Activated T-helper 17 cell treated with anti-CD3 and anti-CD28 coated beads, Interleukin-2, amount 50 U/mL, for 72 hours (primary cell): ENCODE data around the gene TNFAIP8. TPM values are rescaled to one million over a fixed set of nuclear protein-coding genes. Genes with fewer than 3 reads are reported as not detected.
A peak's percentile ranks its signal among the peaks of the same experiment; 100 is the strongest.

ENCODE experiments used
- ATAC-seq: fragments of 150-1000 bp; cut with Tn5 transposase; replicated peaks from 2 replicates; pipeline ENCODE4 v1.10.0; 2021; ENCODE audit warnings: mild to moderate bottlenecking, moderate library complexity
- H3K27ac Mint-ChIP-seq: one replicate; pipeline ENCODE4 v1.8.0; 2022; ENCODE audit warnings: mixed read lengths
- H3K27me3 Mint-ChIP-seq: one replicate; pipeline ENCODE4 v1.8.0; 2022; ENCODE audit warnings: mixed read lengths
- H3K36me3 Mint-ChIP-seq: one replicate; pipeline ENCODE4 v1.8.0; 2022; ENCODE audit warnings: low read depth, mild to moderate bottlenecking, mixed read lengths
- H3K4me1 Mint-ChIP-seq: one replicate; pipeline ENCODE4 v1.8.0; 2022; ENCODE audit warnings: mixed read lengths
- H3K4me3 Mint-ChIP-seq: one replicate; pipeline ENCODE4 v1.8.0; 2022; ENCODE audit warnings: mild to moderate bottlenecking, mixed read lengths
- H3K9me3 Mint-ChIP-seq: one replicate; pipeline ENCODE4 v1.8.0; 2022; ENCODE audit warnings: mixed read lengths
- total RNA-seq, 2 donors: library from RNA; stranded (reverse); gene quantifications; one replicate each; pipeline ENCODE4 v1.2.3, GENCODE V29; 2022

Gene TNFAIP8
- total RNA-seq, 2 donors from 2014 or later, result 129 to 170 TPM

DNA sequence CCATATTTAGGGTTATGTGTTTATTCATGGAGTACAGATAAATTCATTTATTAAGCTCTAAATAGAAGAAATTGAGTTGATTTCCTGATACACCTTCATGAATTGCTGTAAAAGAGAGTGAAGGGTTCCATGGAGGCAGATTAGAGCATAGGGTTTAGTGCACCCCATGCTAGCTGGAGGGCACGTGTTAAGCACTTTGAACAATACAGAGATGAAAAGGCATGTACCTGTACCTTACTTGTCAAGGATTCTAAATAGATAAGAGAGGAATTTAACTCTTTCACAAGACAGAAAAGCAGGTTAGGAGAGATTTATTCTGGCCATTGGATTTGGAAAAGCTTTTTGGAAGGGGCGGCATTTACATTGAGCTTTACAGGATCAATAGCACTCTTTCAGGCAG, 23.3 kb downstream of the TNFAIP8 start:
- H3K4me1 Mint-ChIP-seq, result peaks cover 61% of the 10 kb centered on the region
- peak overlapping the region; percentile 57 for H3K27ac Mint-ChIP-seq
- no peaks in the 10 kb centered on the region for H3K9me3 Mint-ChIP-seq
- H3K36me3 Mint-ChIP-seq, result peaks cover 100% of the 10 kb centered on the region
- peak overlapping the region; percentile 5 for H3K4me3 Mint-ChIP-seq
- no peaks in the 10 kb centered on the region for H3K27me3 Mint-ChIP-seq
- ATAC-seq, result no peak

GRCh38 chr5:119379942-119380547, 24.2 kb downstream of the TNFAIP8 start:
- ATAC-seq, result no peak
- H3K36me3 Mint-ChIP-seq, result peaks cover 100% of the 10 kb centered on the region
- H3K27ac Mint-ChIP-seq, result peak overlapping the region; percentile 57

DNA sequence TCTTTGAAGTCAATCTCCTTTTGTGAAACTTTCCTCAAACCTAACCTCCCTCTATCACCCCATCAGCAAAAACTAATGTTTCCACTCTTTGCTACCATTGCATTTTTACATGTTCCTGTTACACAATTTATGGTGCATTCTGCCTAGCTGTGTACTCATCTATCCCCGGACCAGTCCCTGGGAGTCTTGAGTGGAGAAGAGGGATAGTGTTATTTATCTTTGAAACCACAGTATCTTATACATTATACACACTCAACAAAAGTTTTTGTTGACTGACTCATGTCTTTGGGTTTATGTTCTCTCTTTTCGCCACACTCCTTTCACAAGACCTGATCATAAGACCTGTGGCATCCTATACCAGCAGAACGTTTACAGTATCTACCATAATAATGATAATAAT, 26.4 kb downstream of the TNFAIP8 start:
- H3K36me3 Mint-ChIP-seq, result peaks cover 100% of the 10 kb centered on the region
- peak overlapping the region; percentile 73 for H3K27ac Mint-ChIP-seq
- peaks cover 73% of the 10 kb centered on the region for H3K4me1 Mint-ChIP-seq
- no peaks in the 10 kb centered on the region for H3K27me3 Mint-ChIP-seq
- ATAC-seq, result peak; percentile 72
- peak overlapping the region; percentile 53 for H3K4me3 Mint-ChIP-seq
- H3K9me3 Mint-ChIP-seq, result no peaks in the 10 kb centered on the region

More at GRCh38 chr5:119379942-119380547, 24.2 kb downstream of the TNFAIP8 start:
- Mint-ChIP-seq H3K4me1 (peaks cover 63% of the 10 kb centered on the region), H3K4me3 (peak overlapping the region; percentile 28), H3K27me3 (no peaks in the 10 kb centered on the region), H3K9me3 (no peaks in the 10 kb centered on the region)

- H3K27me3 Mint-ChIP-seq, result no peaks in the 10 kb centered on the region
- peaks cover 100% of the 10 kb centered on the region for H3K36me3 Mint-ChIP-seq
- H3K27ac Mint-ChIP-seq, result peak overlapping the region; percentile 73
- H3K4me3 Mint-ChIP-seq, result peak overlapping the region; percentile 69
- H3K4me1 Mint-ChIP-seq, result peaks cover 68% of the 10 kb centered on the region
- no peak for ATAC-seq
- H3K9me3 Mint-ChIP-seq, result no peaks in the 10 kb centered on the region
These were observed 27.2 kb downstream of the TNFAIP8 start for GRCh38 chr5:119383008-119383407.

DNA sequence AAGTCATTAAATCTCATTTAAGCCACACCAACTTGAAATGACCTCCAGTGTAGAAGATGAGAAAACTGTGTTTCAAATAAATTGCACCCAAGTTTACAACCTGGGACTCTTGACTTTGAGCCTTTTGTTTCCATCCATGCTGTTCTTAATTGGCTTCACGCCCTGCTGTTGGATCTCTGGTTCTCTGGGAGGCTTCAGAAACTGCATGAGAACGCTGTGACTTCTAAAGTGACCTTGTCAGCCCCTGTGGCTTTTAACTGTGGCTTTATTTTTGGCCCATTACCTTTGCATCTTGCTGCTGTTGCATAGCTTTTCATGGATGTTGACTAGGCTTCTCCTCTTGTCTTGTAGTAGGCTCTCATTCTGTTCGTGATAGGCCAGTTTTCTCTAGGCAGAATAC, 29.3 kb downstream of the TNFAIP8 start:
- no peak for ATAC-seq
- Mint-ChIP-seq H3K36me3 (peaks cover 100% of the 10 kb centered on the region), H3K4me3 (peak overlapping the region; percentile 69), H3K4me1 (peaks cover 71% of the 10 kb centered on the region), H3K27ac (peak overlapping the region; percentile 73), H3K27me3 (no peaks in the 10 kb centered on the region), H3K9me3 (no peaks in the 10 kb centered on the region)

DNA sequence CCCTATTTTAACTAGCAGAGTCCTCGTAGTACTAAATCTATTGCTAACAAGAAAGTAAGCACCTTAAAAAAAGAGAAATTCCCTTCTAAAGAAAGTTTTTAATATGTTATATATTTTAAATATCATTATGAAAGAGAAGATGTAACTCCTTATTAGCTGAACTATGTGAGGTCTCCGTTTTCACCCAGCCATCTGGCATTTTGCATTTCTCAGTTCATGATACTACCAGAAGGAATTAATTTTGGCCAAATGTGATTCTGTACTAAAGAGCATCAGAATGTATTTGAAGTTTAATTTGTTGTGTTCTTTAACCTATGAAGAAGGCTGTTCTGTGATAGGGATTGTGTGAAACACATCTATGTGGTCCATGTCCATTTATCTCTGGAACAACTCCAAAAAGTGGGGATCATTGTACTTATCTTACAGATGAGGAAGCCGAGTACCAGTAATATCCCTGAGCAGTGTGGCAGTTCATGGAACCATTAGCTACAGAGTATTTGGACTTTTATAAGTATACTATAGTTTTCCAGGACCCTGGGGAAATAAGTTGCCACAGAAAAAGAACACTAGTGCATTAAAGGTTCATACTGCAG, 29.8 kb downstream of the TNFAIP8 start:
- H3K36me3 Mint-ChIP-seq, result peaks cover 100% of the 10 kb centered on the region

DNA sequence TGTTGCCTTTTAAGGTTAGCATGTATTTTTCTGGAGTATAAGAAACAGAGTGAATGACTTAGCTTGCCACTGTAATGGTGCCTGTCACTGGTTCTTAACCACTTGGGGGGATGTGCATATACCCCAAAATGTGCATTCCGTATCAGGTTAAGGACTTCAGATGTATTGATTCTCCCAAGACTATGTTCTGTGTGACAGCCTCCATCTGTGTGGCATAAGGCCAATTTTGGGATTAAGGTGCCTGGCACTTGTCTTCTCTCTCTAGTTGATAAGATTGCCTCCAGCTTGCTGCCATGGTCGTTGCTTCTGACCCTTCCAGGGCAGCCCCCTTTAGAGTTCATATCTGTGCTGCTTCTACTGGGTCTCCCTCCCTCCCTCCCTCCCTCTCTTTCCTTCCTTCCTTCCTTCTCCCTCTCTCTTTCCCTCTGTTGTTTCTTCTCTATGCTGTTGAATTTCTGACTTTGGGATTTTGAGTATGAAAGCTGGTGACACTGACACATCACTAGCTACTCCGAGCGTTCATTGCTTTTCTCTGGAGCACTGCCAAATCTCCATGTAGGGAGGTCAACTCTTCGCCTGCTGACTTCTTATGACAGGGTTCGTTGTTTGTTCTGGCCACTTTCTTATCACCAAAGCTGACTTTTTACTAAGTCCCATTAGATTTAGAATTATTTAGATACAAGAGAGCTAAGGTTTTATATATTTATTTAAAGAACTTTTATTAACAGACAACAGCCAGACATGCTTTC, 31.0 kb downstream of the TNFAIP8 start:
- Mint-ChIP-seq H3K27me3 (no peaks in the 10 kb centered on the region), H3K36me3 (peaks cover 100% of the 10 kb centered on the region), H3K27ac (peak overlapping the region; percentile 73), H3K4me1 (peaks cover 72% of the 10 kb centered on the region), H3K4me3 (peak overlapping the region; percentile 69), H3K9me3 (no peaks in the 10 kb centered on the region)
- no peak for ATAC-seq

More for the DNA sequence above, 29.8 kb downstream of the TNFAIP8 start:
- Mint-ChIP-seq H3K9me3 (no peaks in the 10 kb centered on the region), H3K4me3 (peak overlapping the region; percentile 69), H3K4me1 (peaks cover 68% of the 10 kb centered on the region), H3K27me3 (no peaks in the 10 kb centered on the region), H3K27ac (peak overlapping the region; percentile 73)
- no peak for ATAC-seq

- Mint-ChIP-seq H3K4me3 (peak overlapping the region; percentile 69), H3K27ac (peak overlapping the region; percentile 73)
These were observed 32.3 kb downstream of the TNFAIP8 start for GRCh38 chr5:119387945-119388618.

DNA sequence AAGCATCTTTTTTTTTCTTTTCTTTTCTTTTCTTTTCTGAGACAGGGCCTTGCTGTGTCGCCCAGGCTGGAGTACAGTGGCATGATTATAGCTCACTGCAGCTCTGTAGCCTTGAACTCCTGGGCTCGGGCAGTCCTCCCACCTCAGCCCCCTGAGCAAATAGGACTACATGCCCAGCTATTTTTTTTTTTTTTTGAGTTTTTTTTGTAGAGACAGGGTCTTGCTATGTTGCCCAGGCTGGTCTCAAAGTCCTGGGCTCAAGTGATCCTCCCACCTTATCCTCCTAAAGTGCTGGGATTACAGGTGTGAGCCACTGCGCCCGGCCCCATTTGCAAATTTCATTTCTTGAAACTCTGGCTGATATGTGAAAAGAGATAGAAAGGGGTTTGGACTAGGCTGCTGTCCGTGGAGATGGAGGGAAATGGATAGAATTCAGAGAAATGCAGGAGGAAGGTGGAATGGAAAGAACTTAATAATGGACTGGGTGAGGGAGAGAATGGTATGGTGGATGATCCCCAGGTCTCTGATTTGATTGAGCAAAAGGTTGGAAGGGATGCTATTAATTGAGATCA, 32.9 kb downstream of the TNFAIP8 start:
- Mint-ChIP-seq H3K4me1 (peaks cover 70% of the 10 kb centered on the region), H3K36me3 (peaks cover 100% of the 10 kb centered on the region), H3K27me3 (no peaks in the 10 kb centered on the region), H3K4me3 (peak overlapping the region; percentile 69), H3K9me3 (no peaks in the 10 kb centered on the region), H3K27ac (peak overlapping the region; percentile 73)
- no peak for ATAC-seq

More at GRCh38 chr5:119387945-119388618, 32.3 kb downstream of the TNFAIP8 start:
- H3K36me3 Mint-ChIP-seq, result peaks cover 100% of the 10 kb centered on the region
- H3K4me1 Mint-ChIP-seq, result peaks cover 70% of the 10 kb centered on the region
- H3K9me3 Mint-ChIP-seq, result no peaks in the 10 kb centered on the region
- ATAC-seq, result no peak
- no peaks in the 10 kb centered on the region for H3K27me3 Mint-ChIP-seq

DNA sequence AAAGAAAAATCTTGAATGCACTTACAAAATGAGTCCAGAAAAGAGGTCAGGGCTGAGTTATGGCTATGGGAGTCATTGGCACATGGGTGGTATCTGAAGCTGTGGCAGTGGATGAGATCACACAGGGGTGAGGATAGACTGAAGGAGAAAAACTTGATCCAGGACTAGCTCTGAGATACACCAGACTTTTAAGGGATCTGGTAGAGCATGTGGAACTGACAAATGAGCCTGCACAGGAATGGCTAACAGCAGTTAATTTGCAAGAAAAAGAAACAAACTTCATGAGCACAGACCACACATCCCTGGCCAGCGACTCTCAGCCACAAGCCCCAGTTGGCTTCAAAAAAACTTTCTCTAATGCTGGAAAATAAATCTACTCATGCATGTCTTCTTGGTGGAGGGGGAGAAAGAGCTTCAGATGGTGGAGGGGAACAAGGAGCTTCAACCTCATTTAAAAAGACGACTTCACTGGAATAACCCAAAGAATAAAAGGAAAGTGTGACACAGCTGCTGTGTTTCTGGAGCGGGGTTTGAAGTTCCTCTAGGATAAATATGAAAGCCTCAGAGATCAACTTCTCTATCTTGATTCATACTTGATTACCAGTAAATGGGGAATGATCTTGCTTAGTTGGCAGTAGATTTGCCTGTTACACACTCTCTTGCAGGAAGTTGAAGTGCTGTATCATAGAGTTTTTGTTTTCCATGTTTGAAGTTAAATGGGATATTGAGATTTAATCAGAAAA, 33.6 kb downstream of the TNFAIP8 start:
- Mint-ChIP-seq H3K36me3 (peaks cover 100% of the 10 kb centered on the region), H3K27ac (peak overlapping the region; percentile 73)

GRCh38 chr5:119390404-119390803, 34.6 kb downstream of the TNFAIP8 start:
- no peak for ATAC-seq
- H3K36me3 Mint-ChIP-seq, result peaks cover 100% of the 10 kb centered on the region
- H3K4me1 Mint-ChIP-seq, result peaks cover 69% of the 10 kb centered on the region
- H3K27me3 Mint-ChIP-seq, result no peaks in the 10 kb centered on the region
- no peak overlapping the region for H3K4me3 Mint-ChIP-seq
- no peak overlapping the region for H3K27ac Mint-ChIP-seq
- H3K9me3 Mint-ChIP-seq, result no peaks in the 10 kb centered on the region

More for the DNA sequence above, 33.6 kb downstream of the TNFAIP8 start:
- no peaks in the 10 kb centered on the region for H3K27me3 Mint-ChIP-seq
- H3K4me1 Mint-ChIP-seq, result peaks cover 70% of the 10 kb centered on the region
- peak; percentile 26 for ATAC-seq
- H3K9me3 Mint-ChIP-seq, result no peaks in the 10 kb centered on the region
- peak overlapping the region; percentile 69 for H3K4me3 Mint-ChIP-seq

DNA sequence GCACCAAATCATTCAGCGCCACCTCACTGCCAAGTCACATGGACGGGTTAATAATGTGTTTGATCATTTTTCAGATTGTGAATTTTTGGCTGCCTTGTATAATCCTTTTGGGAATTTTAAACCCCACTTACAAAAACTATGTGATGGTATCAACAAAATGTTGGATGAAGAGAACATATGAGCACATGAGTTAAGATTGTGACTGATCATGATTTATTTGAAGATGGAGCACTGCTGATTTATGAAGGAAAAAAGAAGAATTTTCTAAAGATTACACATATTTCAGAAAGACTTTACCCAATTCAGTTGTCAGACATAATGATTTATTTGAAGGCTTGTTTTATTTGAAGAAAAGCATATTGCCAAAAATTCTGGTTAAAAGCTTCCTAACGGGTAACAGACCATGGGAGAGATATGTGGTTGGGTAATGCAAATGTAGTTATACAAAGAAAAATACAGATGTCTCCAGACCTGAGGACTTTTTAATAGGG, 37.4 kb downstream of the TNFAIP8 start:
- H3K36me3 Mint-ChIP-seq, result peaks cover 99% of the 10 kb centered on the region
- peak overlapping the region; percentile 75 for H3K4me3 Mint-ChIP-seq
- H3K9me3 Mint-ChIP-seq, result no peaks in the 10 kb centered on the region
- peaks cover 70% of the 10 kb centered on the region for H3K4me1 Mint-ChIP-seq
- ATAC-seq, result no peak
- H3K27me3 Mint-ChIP-seq, result no peaks in the 10 kb centered on the region
- peak overlapping the region; percentile 93 for H3K27ac Mint-ChIP-seq

DNA sequence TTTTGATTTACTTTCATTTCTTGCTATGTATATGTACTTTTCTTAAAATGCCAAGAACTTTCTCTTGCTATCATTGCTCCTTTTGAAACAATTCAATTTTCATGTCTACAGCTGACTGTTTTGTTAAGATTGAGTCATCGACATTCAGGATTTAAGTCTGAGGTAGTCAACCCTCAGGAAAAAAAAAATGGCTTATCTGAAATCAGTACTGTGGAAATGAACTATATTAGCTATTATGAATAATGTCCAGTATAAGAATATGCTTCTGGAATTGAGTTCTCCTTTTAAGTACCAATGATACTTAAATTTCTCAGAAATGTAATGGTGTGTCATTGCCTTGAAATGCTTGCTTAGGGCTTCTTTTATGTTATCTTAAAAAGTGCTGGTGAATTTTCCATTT, 37.9 kb downstream of the TNFAIP8 start:
- ATAC-seq, result peak; percentile 17
- Mint-ChIP-seq H3K4me3 (peak overlapping the region; percentile 75), H3K4me1 (peaks cover 67% of the 10 kb centered on the region), H3K9me3 (no peaks in the 10 kb centered on the region), H3K36me3 (peaks cover 96% of the 10 kb centered on the region), H3K27ac (peak overlapping the region; percentile 93), H3K27me3 (no peaks in the 10 kb centered on the region)
